Activated T-helper 1 cell treated with anti-CD3 and anti-CD28 coated beads, Interleukin-12 subunit alpha, Interleukin-12 subunit beta, Interleukin-2, Interleukin-4 antibody, amounts not matched to agents 30 ng/mL and 10 ng/mL and 1 ng/mL, durations not matched to agents 14 hours and 24 hours and 36 hours (primary cell): Measurements from ENCODE around the gene THSD7A. TPM values are rescaled to one million over a fixed set of nuclear protein-coding genes. Genes with fewer than 3 reads are reported as not detected.

ENCODE experiments used
- DNase-seq: peaks from one replicate; pipeline ENCODE4 v3.0.0; 2021; ENCODE audit warnings: low spot score
- H3K27ac Mint-ChIP-seq: one replicate; pipeline ENCODE4 v1.8.0; 2021; ENCODE audit warnings: mild to moderate bottlenecking, mixed read lengths
- H3K27me3 Mint-ChIP-seq: one replicate; pipeline ENCODE4 v1.8.0; 2022; ENCODE audit warnings: mild to moderate bottlenecking, moderate library complexity, mixed read lengths; ENCODE audit not compliant: insufficient read depth
- H3K36me3 Mint-ChIP-seq: one replicate; pipeline ENCODE4 v1.8.0; 2021; ENCODE audit warnings: low read depth, mixed read lengths
- H3K4me1 Mint-ChIP-seq: one replicate; pipeline ENCODE4 v1.8.0; 2021; ENCODE audit warnings: low read depth, mixed read lengths
- H3K4me3 Mint-ChIP-seq: one replicate; pipeline ENCODE4 v1.8.0; 2021; ENCODE audit warnings: mild to moderate bottlenecking, moderate library complexity, mixed read lengths
- H3K9me3 Mint-ChIP-seq: one replicate; pipeline ENCODE4 v1.8.0; 2021; ENCODE audit warnings: mixed read lengths
- intact Hi-C: fragments of 100-400 bp; cut with micrococcal nuclease; formaldehyde crosslinking; loops from one replicate; pipeline ENCODE4 v1.15.1; 2024
- total RNA-seq: library from RNA; stranded (reverse); gene quantifications from 2 replicates; pipeline ENCODE4 v1.2.3, GENCODE V29; 2022

Gene THSD7A
- total RNA-seq, 1 donor from 2014 or later, result not detected

DNA sequence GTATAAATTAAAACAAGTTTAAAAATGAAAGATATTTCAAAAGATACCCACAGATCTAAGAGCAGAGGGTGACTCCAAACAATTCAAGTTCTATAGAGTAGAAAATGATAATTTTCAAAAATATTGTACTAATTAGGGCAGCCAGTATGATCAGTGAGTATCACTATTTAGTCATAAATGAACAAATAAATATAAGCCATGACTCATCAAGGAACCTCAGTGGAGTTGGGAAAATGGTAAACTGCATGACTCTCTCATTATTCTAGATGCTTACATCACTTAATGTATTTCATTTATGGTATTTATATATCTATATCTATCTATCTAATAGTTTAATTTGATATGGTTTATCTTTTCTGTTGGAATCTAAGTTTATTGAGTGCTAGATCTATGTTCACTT lies 94.3 kb downstream of the THSD7A start:
- Mint-ChIP-seq H3K36me3 (no peaks in the 10 kb centered on the region), H3K27ac (no peak overlapping the region), H3K9me3 (no peaks in the 10 kb centered on the region), H3K4me3 (no peak overlapping the region), H3K4me1 (no peaks in the 10 kb centered on the region), H3K27me3 (no peaks in the 10 kb centered on the region)
- DNase-seq, result no peak
- intact Hi-C loops, result no loop called here

GRCh38 chr7:11732207-11732606 lies 99.8 kb downstream of the THSD7A start:
- Mint-ChIP-seq H3K4me1 (no peaks in the 10 kb centered on the region), H3K9me3 (no peaks in the 10 kb centered on the region), H3K27me3 (no peaks in the 10 kb centered on the region), H3K27ac (no peak overlapping the region), H3K4me3 (no peak overlapping the region), H3K36me3 (no peaks in the 10 kb centered on the region)
- intact Hi-C loops, result no loop called here
- DNase-seq, result no peak

DNA sequence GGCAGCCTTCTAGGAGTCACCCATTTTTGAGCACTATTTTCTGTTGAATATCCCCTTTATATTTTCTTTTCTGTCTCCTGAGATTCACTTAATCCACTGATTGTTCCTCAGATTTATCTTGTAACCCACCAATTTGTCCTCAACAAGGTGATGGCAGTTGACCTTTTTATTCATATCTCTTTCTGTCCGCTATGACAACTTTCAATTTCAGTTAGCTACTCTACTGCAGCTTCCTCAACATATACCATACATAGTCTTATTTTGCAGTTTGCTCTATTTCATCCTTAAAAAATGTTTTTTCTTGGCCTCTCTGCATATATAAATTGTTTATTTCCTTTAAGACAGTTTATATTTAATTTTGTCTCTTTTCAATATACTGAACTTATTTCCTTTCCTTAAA lies 101.3 kb downstream of the THSD7A start:
- Mint-ChIP-seq H3K27ac (no peak overlapping the region), H3K9me3 (no peaks in the 10 kb centered on the region), H3K27me3 (no peaks in the 10 kb centered on the region), H3K36me3 (no peaks in the 10 kb centered on the region), H3K4me3 (no peak overlapping the region), H3K4me1 (no peaks in the 10 kb centered on the region)
- intact Hi-C loops, result no loop called here
- no peak for DNase-seq

GRCh38 chr7:11727864-11728263 lies 104.1 kb downstream of the THSD7A start:
- intact Hi-C loops, result no loop called here
- Mint-ChIP-seq H3K36me3 (no peaks in the 10 kb centered on the region), H3K4me3 (no peak overlapping the region), H3K9me3 (no peaks in the 10 kb centered on the region), H3K27me3 (no peaks in the 10 kb centered on the region), H3K27ac (no peak overlapping the region), H3K4me1 (no peaks in the 10 kb centered on the region)
- DNase-seq, result no peak

DNA sequence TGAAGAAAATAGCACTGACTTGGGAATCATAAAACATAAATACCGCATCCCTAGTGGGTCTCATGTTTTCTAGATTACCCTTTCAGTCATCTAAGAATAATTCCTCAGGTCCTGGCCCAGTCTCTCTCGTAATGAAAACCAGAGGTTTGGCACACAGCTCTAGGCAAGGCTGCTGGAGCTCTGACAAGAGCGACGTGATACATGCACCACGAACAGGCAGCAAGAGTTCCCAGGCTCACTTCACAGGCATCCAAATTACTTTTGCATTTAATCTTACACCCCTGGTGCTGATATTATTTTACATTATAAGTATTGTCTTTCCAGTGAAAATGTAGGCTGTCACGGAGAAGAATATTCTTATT lies 105.2 kb downstream of the THSD7A start:
- DNase-seq, result no peak
- Mint-ChIP-seq H3K36me3 (no peaks in the 10 kb centered on the region), H3K4me3 (no peak overlapping the region), H3K4me1 (no peaks in the 10 kb centered on the region), H3K27me3 (no peaks in the 10 kb centered on the region), H3K9me3 (no peaks in the 10 kb centered on the region), H3K27ac (no peak overlapping the region)
- intact Hi-C loops, result no loop called here

- no peak overlapping the region for H3K27ac Mint-ChIP-seq
- H3K9me3 Mint-ChIP-seq, result no peaks in the 10 kb centered on the region
- H3K27me3 Mint-ChIP-seq, result no peaks in the 10 kb centered on the region
- H3K4me1 Mint-ChIP-seq, result no peaks in the 10 kb centered on the region
- no peak overlapping the region for H3K4me3 Mint-ChIP-seq
- DNase-seq, result no peak
- H3K36me3 Mint-ChIP-seq, result no peaks in the 10 kb centered on the region
- intact Hi-C loops, result no loop called here
Measured at GRCh38 chr7:11726001-11726793, 105.8 kb downstream of the THSD7A start.

DNA sequence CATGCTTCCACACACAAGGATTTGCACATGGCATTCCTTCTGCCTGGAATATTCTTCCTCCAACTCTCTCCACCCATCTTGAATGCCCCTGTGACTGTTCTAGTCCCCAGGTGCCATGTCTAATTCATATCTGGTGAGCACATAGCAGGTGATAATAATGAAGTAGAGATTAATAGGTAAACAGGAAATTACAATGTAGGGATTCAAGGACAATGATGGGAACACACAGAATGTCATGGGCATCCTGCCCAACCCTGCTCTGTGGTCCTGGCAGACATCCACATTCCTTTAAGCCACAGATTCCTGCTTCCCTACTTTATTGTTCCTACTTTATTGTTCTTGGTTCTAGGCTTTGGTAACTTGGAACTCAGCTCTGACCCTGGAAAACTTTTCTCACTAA lies 115.8 kb downstream of the THSD7A start:
- DNase-seq, result no peak
- H3K4me3 Mint-ChIP-seq, result no peak overlapping the region

DNA sequence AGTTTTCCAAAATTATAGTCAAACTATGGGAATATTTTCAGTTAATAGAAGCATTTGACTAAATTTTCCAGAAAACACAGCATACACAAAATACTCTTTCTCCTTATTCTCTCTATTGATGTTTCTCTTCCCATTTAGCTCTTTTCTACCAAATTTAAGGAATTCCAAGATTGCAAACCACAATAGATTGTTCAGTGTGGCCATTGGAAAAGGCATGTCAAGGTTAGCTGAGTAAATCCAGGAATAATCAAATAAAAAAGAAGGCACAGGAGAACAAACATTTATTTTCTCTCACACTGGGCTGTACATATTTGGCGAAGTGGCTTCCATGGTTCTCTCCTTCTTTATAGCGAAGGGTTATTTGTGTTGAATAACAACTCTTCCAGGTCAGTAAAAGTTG lies 117.3 kb downstream of the THSD7A start:
- H3K27me3 Mint-ChIP-seq, result no peaks in the 10 kb centered on the region
- H3K4me3 Mint-ChIP-seq, result no peak overlapping the region
- no peaks in the 10 kb centered on the region for H3K4me1 Mint-ChIP-seq

More for the DNA sequence above, 115.8 kb downstream of the THSD7A start:
- Mint-ChIP-seq H3K36me3 (no peaks in the 10 kb centered on the region), H3K9me3 (no peaks in the 10 kb centered on the region), H3K4me1 (no peaks in the 10 kb centered on the region), H3K27ac (no peak overlapping the region), H3K27me3 (no peaks in the 10 kb centered on the region)
- intact Hi-C loops, result no loop called here

DNA sequence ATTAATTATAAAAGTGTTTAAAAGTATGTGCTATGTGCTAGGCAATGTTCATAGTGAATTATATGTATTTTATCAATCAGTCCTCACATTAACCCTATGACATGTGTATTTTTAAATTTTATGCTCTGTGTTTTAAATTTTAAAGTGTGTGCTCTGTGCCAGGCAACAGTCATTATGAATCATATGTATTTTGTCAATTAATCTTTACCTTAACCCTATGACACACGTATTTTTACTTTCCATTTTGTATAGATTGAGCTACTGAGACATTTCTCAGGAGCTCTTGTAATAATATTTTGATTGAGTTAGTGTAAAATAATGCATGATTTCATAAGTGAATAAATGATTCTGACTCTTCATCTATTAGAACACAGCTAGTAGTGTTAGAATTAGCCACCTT lies 117.8 kb downstream of the THSD7A start:
- H3K27ac Mint-ChIP-seq, result no peak overlapping the region
- H3K27me3 Mint-ChIP-seq, result no peaks in the 10 kb centered on the region
- H3K36me3 Mint-ChIP-seq, result no peaks in the 10 kb centered on the region
- no peak overlapping the region for H3K4me3 Mint-ChIP-seq
- no peaks in the 10 kb centered on the region for H3K4me1 Mint-ChIP-seq
- intact Hi-C loops, result no loop called here
- DNase-seq, result no peak
- no peaks in the 10 kb centered on the region for H3K9me3 Mint-ChIP-seq

More for the DNA sequence above, 117.3 kb downstream of the THSD7A start:
- H3K27ac Mint-ChIP-seq, result no peak overlapping the region
- no peaks in the 10 kb centered on the region for H3K9me3 Mint-ChIP-seq
- H3K36me3 Mint-ChIP-seq, result no peaks in the 10 kb centered on the region
- intact Hi-C loops, result no loop called here
- no peak for DNase-seq

GRCh38 chr7:11713352-11713751 lies 118.6 kb downstream of the THSD7A start:
- no peaks in the 10 kb centered on the region for H3K9me3 Mint-ChIP-seq
- no peak overlapping the region for H3K4me3 Mint-ChIP-seq
- no peak overlapping the region for H3K27ac Mint-ChIP-seq
- intact Hi-C loops, result no loop called here
- no peak for DNase-seq
- H3K36me3 Mint-ChIP-seq, result no peaks in the 10 kb centered on the region
- no peaks in the 10 kb centered on the region for H3K4me1 Mint-ChIP-seq
- no peaks in the 10 kb centered on the region for H3K27me3 Mint-ChIP-seq

DNA sequence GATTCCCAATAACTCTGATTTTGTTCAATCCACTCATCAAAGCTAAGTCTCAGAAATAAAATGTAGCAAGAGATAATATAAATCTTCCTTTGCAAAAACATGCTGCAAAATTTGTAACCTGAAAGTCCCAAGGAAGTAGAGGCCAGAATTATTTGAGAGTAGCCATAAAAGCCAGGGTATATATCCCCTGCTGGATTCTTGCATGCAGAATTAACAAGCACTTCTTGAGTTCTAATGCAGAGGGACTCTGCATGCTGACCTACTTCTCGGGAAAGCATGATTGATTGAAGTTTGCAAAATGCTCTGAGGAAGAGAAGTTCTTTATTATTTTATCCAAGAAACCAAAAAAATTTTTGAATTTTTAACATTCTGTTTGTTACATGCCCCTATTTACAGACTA lies 121.6 kb downstream of the THSD7A start:
- Mint-ChIP-seq H3K27me3 (no peaks in the 10 kb centered on the region), H3K4me1 (no peaks in the 10 kb centered on the region), H3K9me3 (no peaks in the 10 kb centered on the region), H3K4me3 (no peak overlapping the region), H3K27ac (no peak overlapping the region), H3K36me3 (no peaks in the 10 kb centered on the region)
- intact Hi-C loops, result no loop called here
- no peak for DNase-seq

DNA sequence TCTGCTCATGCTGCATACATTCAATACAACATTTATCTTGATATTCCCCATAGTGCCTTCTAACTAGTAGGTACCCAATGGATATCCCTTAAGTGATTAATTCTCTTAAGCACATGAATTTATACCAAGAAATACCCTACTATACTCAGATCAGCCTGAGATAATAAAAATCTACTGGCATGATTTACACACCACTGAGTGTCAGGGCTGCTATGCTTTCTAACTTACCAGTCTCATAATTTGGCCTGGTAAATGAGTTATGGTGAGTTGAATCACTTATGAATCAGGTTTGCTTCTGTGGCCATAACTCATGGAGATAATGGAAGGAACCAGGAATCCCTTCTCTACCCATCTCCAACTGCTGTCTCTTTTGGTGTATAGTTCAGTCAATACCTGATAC lies 122.8 kb downstream of the THSD7A start:
- Mint-ChIP-seq H3K36me3 (no peaks in the 10 kb centered on the region), H3K4me1 (no peaks in the 10 kb centered on the region), H3K27me3 (no peaks in the 10 kb centered on the region), H3K9me3 (no peaks in the 10 kb centered on the region), H3K4me3 (no peak overlapping the region), H3K27ac (no peak overlapping the region)
- no peak for DNase-seq
- intact Hi-C loops, result no loop called here

GRCh38 chr7:11707606-11708193 lies 124.3 kb downstream of the THSD7A start:
- H3K36me3 Mint-ChIP-seq, result no peaks in the 10 kb centered on the region
- no peaks in the 10 kb centered on the region for H3K27me3 Mint-ChIP-seq
- H3K4me1 Mint-ChIP-seq, result no peaks in the 10 kb centered on the region
- H3K9me3 Mint-ChIP-seq, result no peaks in the 10 kb centered on the region
- H3K4me3 Mint-ChIP-seq, result no peak overlapping the region
- DNase-seq, result no peak
- H3K27ac Mint-ChIP-seq, result no peak overlapping the region
- intact Hi-C loops, result no loop called here
